ENCODE data around the gene PDE6B.

DNA sequence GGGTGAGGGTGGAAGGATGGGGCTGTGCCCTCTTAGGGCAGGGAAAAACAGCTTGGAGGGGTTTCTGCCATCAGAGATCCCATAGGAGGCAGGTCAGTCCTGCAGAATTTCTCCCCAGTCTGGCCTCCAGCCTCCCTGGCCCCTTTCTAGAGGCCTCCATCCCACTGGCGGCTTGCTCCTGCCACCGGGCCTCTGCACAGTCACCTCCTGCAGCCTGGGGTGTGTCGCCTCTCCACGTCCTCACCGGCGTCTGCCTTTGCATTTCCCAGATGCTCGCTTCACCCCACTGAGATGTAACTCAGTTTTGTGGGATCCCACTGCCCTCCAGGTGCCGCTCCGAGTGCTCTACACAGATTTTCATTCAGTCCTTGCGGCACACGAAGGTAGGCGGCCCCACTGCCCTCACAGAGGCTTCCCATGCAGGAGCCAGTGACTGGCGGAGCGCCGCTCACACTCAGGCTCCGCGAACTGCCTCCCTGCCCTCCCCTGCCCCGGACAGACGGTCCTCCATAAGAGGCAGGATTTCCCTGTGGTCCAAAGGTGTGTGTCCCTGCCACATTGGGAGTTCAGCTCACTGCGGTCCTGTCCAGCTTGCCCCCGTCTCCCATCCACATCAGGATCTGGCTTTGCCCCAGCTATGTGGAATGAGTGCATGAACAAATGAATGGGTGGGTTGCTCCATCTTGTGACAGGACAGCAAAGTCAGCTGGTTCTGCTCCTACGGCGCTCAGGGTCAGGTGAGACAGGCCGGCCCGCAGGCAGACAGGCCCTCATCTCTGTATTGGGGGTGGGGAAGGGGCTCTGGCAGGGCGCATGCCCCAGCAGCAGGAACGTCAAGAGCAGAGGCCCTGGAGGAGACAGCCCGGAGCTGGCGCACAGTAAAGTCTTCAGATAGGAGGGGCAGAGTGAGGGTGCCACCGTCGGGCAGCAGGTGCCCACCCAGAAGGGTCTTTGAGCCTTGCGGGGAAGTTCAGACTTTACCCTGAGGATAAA is 46.6 kb upstream of the PDE6B start:
- no peak for TF ChIP-seq POLR2A (IDR thresholded peaks at IDR 0.05; ENCODE audit: low read length)
- no peak for TF ChIP-seq GATA1 (IDR thresholded peaks at IDR 0.05; ENCODE audit: low read depth, low read length)

Data from erythroblast (primary cell).